Neural cell (in vitro differentiated cells): Measurements from ENCODE around the gene MS4A12. TPM values are rescaled to one million over a fixed set of nuclear protein-coding genes. Genes with fewer than 3 reads are reported as not detected.

Source experiments
- H2AFZ ChIP-seq: fragments of 200-600, 300-800 bp; sonication (generic), shearing (Covaris generic); 2 replicates; pipeline ENCODE4 v1.6.0; 2014; ENCODE audit warnings: low read depth, mild to moderate bottlenecking, antibody characterized with exemption, low read length, moderate library complexity
- H3F3A ChIP-seq: fragments of 200-600 bp; shearing (Covaris generic); 2 replicates; pipeline ENCODE4 v1.6.1; 2016; ENCODE audit warnings: mild to moderate bottlenecking, moderate library complexity, mixed read lengths, antibody characterized with exemption, low read length; ENCODE audit not compliant: insufficient read depth, poor library complexity, severe bottlenecking
- H3K27ac ChIP-seq: fragments of 200-600, 300-800 bp; sonication (generic), shearing (Covaris generic); 2 replicates; pipeline ENCODE4 v1.5.1; 2014; ENCODE audit warnings: mild to moderate bottlenecking, low read length, moderate library complexity
- H3K27me3 ChIP-seq: fragments of 300-800, 200-600 bp; sonication (generic), shearing (Covaris generic); 2 replicates; pipeline ENCODE4 v1.6.0; 2014; ENCODE audit warnings: mild to moderate bottlenecking, low read depth, low read length, moderate library complexity; ENCODE audit not compliant: insufficient read depth
- H3K36me3 ChIP-seq: fragments of 300-800, 200-600 bp; sonication (generic), shearing (Covaris generic); 2 replicates; pipeline ENCODE4 v1.5.1; 2014; ENCODE audit warnings: mild to moderate bottlenecking, antibody characterized with exemption, low read length, moderate library complexity; ENCODE audit not compliant: insufficient read depth
- H3K4me2 ChIP-seq: fragments of 300-800, 200-600 bp; sonication (generic), shearing (Covaris generic); 2 replicates; pipeline ENCODE4 v1.6.0; 2014; ENCODE audit warnings: mild to moderate bottlenecking, low read length
- H3K4me3 ChIP-seq: fragments of 300-800, 200-600 bp; sonication (generic), shearing (Covaris generic); 2 replicates; pipeline ENCODE4 v1.5.1; 2014; ENCODE audit warnings: mild to moderate bottlenecking, low read length, moderate library complexity
- H3K79me2 ChIP-seq: fragments of 200-600 bp; shearing (Covaris generic); replicated peaks from 2 replicates; pipeline ENCODE4 v1.6.0; 2014; ENCODE audit warnings: mild to moderate bottlenecking, low read length, moderate library complexity; ENCODE audit not compliant: insufficient read depth
- H3K9ac ChIP-seq: fragments of 300-800, 200-600 bp; sonication (generic), shearing (Covaris generic); 2 replicates; pipeline ENCODE4 v1.6.1; 2016; ENCODE audit warnings: mild to moderate bottlenecking, low read length, mixed read lengths
- H3K9me2 ChIP-seq: fragments of 200-600 bp; shearing (Covaris generic); 2 replicates; pipeline ENCODE4 v1.6.1; 2016; ENCODE audit warnings: mild to moderate bottlenecking, low read length, mixed read lengths; ENCODE audit not compliant: insufficient read depth
- H3K9me3 ChIP-seq: fragments of 200-600, 300-800 bp; sonication (generic), shearing (Covaris generic); 2 replicates; pipeline ENCODE4 v1.6.1; 2016; ENCODE audit warnings: mild to moderate bottlenecking, mixed run types, low read length, moderate library complexity, mixed read lengths
- H4K20me1 ChIP-seq: fragments of 200-600 bp; shearing (Covaris generic); 2 replicates; pipeline ENCODE4 v1.6.1; 2016; ENCODE audit warnings: mild to moderate bottlenecking, mixed run types; ENCODE audit not compliant: insufficient read depth
- CTCF ChIP-seq: fragments of 450-650 bp; IDR thresholded peaks from 2 replicates; pipeline ENCODE4 v1.5.1; 2014; ENCODE audit warnings: antibody characterized with exemption, mild to moderate bottlenecking, moderate library complexity; ENCODE audit not compliant: poor library complexity, severe bottlenecking
- EP300 ChIP-seq: fragments of 450-650 bp; conservative IDR thresholded peaks from 2 replicates; pipeline ENCODE4 v1.6.1; 2014; ENCODE audit warnings: antibody characterized with exemption, mild to moderate bottlenecking, moderate library complexity; ENCODE audit not compliant: poor library complexity, severe bottlenecking
- EZH2 ChIP-seq: fragments of 200-600, 300-800 bp; shearing (Covaris generic), sonication (generic); IDR thresholded peaks from 2 replicates; pipeline ENCODE4 v1.6.1; 2014; ENCODE audit warnings: antibody characterized with exemption, low read length, borderline replicate concordance, mild to moderate bottlenecking; ENCODE audit not compliant: insufficient read depth, poor library complexity, severe bottlenecking
- MXI1 ChIP-seq: fragments of 450-650 bp; conservative IDR thresholded peaks from 2 replicates; pipeline ENCODE4 v1.6.1; 2014; ENCODE audit warnings: antibody characterized with exemption, mild to moderate bottlenecking; ENCODE audit not compliant: poor library complexity, severe bottlenecking
- POLR2AphosphoS5 ChIP-seq: IDR thresholded peaks from 2 replicates; pipeline ENCODE4 v1.6.1; 2012
- RAD21 ChIP-seq: fragments of 450-650 bp; conservative IDR thresholded peaks from 2 replicates; pipeline ENCODE4 v1.6.1; 2014; ENCODE audit warnings: antibody characterized with exemption, mild to moderate bottlenecking, moderate library complexity
- SMC3 ChIP-seq: fragments of 450-650 bp; conservative IDR thresholded peaks from 2 replicates; pipeline ENCODE4 v1.6.1; 2014; ENCODE audit warnings: antibody characterized with exemption, mild to moderate bottlenecking, moderate library complexity; ENCODE audit not compliant: poor library complexity
- TAF1 ChIP-seq: IDR thresholded peaks from 2 replicates; pipeline ENCODE4 v1.6.1; 2012; ENCODE audit warnings: low read depth
- polyA plus RNA-seq: library from polyadenylated mRNA; depleted of rRNA; stranded (reverse); fragments of >200 nt; gene quantifications from 2 replicates; pipeline ENCODE4 v1.2.3, GENCODE V29; 2014
- TF ChIP-seq, protein P1 (sequence below): IDR thresholded peaks from 2 replicates; pipeline ENCODE4 v1.6.1; 2012; ENCODE audit warnings: borderline replicate concordance

MS4A12 gene
- polyA plus RNA-seq, 1 donor from 2014 or later: not detected

DNA sequence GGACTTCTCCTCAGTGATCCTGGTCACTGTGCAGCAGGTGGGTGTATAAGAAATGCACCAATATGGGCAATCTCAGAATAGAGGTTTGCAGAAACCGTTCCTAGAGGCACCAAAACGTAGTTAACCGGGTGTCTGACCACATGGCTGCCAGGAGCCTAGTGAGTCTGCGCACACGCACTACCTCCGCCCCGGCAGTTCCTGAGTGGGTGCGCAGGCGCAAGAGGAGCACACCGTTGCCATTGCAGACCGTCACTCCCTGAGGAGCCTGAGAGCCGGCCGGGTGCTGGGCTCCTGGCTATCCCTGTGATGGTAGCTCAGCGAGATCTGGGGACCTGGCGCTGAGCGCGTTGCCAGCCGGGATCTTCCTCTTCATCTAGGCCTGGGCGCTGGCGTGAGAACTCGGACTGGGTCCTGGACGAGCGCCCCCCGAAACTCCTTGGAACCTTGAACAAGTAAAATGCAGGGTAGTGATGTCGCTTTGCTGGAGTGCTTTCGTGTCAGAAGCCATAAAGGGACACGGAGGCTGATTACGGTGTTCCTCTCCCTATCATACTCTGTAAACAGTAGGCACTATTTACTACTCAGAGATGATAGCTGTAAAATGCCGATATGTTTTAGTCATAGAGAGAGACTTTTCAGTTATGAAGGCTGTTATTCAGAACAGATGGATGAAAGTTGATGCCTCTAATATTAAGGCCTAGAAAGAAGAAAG is 22.7 kb downstream of the MS4A12 start, which contains the start of gene MS4A13 (continued):
- no peak for TF ChIP-seq EZH2
- no peak for TF ChIP-seq RAD21

DNA sequence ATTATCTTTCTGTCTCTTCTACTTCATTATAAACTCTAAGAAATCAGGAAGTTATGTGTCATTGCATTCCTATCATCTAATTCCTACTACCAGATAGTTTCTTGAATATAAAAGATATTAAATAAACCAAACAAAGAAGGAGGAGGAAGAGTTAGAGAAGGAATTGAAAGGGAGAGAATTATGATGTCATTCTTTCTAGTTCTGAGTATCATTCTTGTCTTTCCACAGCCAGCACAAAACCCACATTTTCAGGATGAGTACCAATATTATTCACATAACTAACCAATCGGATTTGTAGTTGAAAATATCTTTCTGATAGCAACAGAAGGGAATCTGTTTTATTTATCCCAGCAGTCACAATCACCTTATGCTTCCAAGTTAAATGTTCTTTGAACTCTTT is 35.9 kb downstream of the MS4A12 start:
- no peaks in the 10 kb centered on the region for H3F3A ChIP-seq
- H3K9me3 ChIP-seq: no peaks in the 10 kb centered on the region
- H3K9me2 ChIP-seq: no peaks in the 10 kb centered on the region
- no peak overlapping the region for H3K9ac ChIP-seq
- no peak overlapping the region for H3K4me3 ChIP-seq
- no peak overlapping the region for H2AFZ ChIP-seq
- no peak overlapping the region for H3K4me2 ChIP-seq
- H3K36me3 ChIP-seq: no peaks in the 10 kb centered on the region
- H3K27me3 ChIP-seq: no peaks in the 10 kb centered on the region
- H3K27ac ChIP-seq: no peak overlapping the region
- no peaks in the 10 kb centered on the region for H3K79me2 ChIP-seq
- H4K20me1 ChIP-seq: no peaks in the 10 kb centered on the region
- TF ChIP-seq EP300 (no peak), SMC3 (no peak), RAD21 (no peak), TAF1 (no peak), CTCF (no peak), POLR2AphosphoS5 (no peak), MXI1 (no peak), EZH2 (no peak)
- TF ChIP-seq, protein P1, sequence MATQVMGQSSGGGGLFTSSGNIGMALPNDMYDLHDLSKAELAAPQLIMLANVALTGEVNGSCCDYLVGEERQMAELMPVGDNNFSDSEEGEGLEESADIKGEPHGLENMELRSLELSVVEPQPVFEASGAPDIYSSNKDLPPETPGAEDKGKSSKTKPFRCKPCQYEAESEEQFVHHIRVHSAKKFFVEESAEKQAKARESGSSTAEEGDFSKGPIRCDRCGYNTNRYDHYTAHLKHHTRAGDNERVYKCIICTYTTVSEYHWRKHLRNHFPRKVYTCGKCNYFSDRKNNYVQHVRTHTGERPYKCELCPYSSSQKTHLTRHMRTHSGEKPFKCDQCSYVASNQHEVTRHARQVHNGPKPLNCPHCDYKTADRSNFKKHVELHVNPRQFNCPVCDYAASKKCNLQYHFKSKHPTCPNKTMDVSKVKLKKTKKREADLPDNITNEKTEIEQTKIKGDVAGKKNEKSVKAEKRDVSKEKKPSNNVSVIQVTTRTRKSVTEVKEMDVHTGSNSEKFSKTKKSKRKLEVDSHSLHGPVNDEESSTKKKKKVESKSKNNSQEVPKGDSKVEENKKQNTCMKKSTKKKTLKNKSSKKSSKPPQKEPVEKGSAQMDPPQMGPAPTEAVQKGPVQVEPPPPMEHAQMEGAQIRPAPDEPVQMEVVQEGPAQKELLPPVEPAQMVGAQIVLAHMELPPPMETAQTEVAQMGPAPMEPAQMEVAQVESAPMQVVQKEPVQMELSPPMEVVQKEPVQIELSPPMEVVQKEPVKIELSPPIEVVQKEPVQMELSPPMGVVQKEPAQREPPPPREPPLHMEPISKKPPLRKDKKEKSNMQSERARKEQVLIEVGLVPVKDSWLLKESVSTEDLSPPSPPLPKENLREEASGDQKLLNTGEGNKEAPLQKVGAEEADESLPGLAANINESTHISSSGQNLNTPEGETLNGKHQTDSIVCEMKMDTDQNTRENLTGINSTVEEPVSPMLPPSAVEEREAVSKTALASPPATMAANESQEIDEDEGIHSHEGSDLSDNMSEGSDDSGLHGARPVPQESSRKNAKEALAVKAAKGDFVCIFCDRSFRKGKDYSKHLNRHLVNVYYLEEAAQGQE: no peak

- H3K27ac ChIP-seq: no peak overlapping the region
- no peak overlapping the region for H2AFZ ChIP-seq
These were observed 36.4 kb downstream of the MS4A12 start for GRCh38 chr11:60528934-60529333.

More at GRCh38 chr11:60528934-60529333, 36.4 kb downstream of the MS4A12 start:
- Histone ChIP-seq H3K79me2 (no peaks in the 10 kb centered on the region), H3K4me2 (no peak overlapping the region), H3K9me2 (no peaks in the 10 kb centered on the region), H3K4me3 (no peak overlapping the region), H3K9me3 (no peaks in the 10 kb centered on the region), H3F3A (no peaks in the 10 kb centered on the region), H3K36me3 (no peaks in the 10 kb centered on the region), H4K20me1 (no peaks in the 10 kb centered on the region), H3K27me3 (no peaks in the 10 kb centered on the region), H3K9ac (no peak overlapping the region)
- no peak for TF ChIP-seq SMC3
- TF ChIP-seq CTCF: no peak
- no peak for TF ChIP-seq EZH2
- no peak for TF ChIP-seq RAD21
- no peak for TF ChIP-seq EP300
- no peak for TF ChIP-seq MXI1
- TF ChIP-seq, protein P1: no peak
- TF ChIP-seq POLR2AphosphoS5: no peak
- no peak for TF ChIP-seq TAF1
